HG03045 (cell line): Measurements from ENCODE around the gene GSDME.
"Not testable (repeated sequence)": the region's sequence is repeated elsewhere in the genome, so short reads cannot be mapped to it uniquely, and the experiment has no call there.

Experiments
- ATAC-seq: cut with Tn5 transposase; IDR thresholded peaks from one replicate; pipeline ENCODE4 v1.9.1; 2021; ENCODE audit warnings: mild to moderate bottlenecking, moderate library complexity; ENCODE audit not compliant: unreplicated experiment

Gene GSDME

DNA sequence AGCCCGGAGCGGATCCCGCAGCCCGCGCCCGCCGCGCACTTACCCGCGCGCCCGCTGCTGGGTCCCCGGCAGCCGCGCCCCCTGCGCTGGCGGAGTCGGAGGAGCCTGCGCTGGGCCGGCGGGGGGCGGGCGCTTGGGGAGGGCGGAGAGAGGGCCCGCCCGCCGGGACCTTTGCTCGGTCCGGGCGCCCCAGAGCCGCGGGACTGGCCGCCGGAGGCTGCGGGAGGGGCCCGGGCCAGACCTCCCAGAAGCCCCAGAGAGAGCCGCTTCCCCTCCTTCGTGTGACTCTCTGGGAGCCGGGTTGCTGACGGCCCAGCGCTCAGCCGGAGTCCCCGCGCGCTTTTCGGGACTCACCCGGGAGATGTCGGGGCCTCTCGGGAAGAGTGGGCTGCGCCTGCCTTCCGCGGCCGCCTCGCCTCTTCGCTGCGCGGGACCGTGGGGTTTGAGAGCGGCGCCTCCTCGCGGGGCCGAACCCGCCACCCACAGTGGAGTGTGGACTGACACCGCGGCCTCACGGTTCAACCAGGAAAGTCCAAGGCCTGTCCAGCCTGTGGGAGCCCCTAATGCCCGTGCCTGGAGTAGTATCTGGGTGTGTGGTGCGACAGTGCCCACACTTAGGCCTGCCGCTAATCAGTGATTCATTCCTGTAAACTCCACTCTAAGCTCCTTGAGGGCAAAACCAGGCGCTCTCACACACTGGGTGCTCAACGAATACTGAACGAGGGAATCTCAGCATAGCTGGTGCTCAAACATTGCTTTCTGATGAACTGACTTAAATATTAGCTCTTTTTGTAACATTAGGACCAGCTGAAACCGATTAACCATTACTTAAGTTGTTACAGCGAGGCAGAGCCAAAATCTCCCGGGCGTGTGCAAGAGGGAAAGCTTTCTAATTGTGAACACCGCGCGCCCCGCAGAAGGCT lies at the start of gene GSDME:
Gene GSDME (minus strand): TSS at position 112 of the 923 bp plus-strand sequence. CDS start 7,690 bp downstream, outside the sequence.
- peak; percentile 68 for ATAC-seq

DNA sequence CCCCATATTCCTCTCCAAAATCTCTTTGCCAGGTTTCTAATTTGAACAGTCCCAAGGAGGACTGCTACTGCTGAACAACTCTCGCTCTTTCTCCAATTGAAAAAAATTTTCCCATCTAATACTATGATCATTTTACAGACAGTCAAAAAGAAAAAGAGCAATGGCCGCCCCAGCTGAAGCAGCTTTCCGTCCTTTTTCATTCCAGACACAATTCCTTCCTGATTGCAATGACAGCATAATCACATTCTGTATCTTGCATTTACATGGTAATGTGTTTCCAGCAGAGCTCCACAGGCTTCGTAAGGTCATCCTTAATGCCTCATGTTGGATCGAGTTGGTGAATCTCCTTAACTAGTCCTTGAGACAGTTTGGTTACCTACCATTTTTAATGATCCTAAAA lies 45.0 kb upstream of the GSDME start:
- ATAC-seq, result no peak

DNA sequence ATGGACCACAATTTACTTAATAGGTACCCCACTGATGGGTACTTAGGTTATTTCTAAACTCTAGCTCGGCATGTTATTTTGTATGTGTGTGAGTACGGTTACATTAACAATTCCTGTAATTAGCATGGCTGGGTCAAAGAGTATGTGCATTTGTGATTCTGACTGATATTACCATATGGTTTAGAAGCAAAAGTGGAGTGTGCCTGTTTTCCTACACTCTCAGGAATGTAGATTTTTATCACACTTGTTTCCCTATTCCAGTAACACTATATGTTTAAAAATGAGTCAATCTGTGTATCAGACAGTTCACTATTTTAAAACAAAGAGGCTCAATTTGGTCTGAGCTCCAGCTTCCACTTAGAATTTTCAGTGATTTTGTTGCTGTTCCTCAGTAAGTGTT lies 44.6 kb upstream of the GSDME start:
- ATAC-seq, result no peak

DNA sequence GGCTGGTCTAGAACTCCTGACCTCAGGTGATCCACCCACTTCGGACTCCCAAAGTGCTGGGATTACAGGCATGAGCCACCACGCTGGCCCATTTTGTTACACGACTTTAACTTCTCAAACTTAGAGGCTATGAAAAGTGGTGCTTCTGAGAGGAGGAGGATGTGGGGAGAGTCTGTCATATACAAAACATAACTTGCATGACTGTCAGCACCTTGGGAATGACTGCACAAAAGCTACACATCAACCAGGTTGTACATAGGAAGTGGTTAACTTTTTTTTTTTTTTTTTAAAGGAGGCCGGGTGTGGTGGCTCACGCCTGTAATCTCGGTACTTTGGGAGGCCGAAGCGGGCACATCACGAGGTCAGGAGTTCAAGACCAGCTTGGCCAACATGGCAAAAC lies 43.4 kb upstream of the GSDME start:
- no peak for ATAC-seq

DNA sequence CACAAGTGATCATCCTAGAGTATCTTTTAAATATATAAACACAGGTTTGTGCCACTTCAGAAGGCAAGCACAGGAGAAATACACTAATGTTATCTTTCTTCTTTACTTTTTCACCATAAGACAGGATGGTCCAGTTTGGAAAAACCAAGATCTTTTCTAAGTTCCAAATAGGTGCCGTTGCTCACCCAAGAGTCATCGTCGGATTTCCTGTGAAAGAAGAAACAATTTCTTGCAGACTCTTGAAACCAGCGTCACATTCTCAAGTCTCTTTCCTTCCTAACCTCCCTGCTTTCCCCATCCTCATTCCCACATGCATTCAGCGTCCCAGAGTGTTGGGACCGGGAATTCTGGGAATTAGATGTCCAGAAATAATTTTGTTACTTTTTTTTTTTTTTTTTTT lies 42.8 kb upstream of the GSDME start:
- no peak for ATAC-seq

DNA sequence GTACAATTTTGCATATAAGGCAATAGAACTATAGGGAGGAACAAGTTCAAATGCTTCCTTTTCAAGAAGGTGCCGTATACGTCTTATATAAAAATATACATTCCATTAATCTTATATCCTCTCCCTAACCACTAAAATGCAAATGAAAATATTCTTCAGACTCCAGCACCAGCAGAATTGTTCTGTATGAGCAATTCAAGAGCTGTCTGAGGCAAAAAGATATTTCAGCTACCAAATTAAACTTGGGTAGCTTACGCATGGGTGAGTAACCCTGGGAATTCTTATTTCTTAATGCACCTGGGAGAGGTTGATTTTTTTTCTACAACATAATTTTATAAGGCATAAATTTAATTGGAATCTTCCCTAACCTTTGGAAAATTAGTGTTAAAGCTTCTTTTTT lies 42.2 kb upstream of the GSDME start:
- ATAC-seq, result no peak

DNA sequence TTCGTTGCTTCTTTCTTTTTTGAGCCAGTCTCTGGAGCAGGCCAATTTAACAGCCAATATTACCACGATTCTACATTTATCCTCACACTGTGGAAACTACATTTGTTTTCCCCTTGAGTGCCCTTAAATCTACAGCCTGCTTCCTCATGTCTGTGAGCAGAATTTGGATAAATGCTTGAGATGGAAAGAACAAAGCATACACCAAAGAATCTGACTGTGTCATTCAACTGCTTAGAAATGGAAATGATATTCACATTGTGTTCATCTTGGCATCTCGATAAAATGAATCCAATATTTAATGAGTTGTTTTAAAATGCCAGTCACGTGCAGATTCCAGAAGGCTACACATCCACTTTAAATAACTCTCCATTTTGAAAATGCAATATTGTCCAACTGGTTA lies 41.0 kb upstream of the GSDME start:
- no peak for ATAC-seq

DNA sequence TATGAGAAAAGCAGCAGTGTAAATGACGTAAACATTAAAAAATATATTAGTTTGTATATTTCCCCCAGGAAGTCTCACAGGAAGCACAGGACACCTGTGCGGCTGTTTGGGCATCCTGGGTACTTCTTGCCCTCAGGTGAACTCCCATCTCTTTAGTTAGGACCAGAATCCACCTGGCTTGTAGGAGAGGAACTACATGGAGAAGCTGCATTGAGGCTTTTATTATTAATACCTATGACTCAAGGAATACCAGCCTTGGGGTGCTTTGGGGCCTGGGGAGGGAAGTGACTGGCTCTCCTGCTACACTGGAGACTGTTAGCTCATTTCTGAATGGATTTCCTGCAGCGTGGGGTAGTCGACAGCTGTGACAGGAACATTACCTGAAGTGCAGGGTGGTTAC lies 40.0 kb upstream of the GSDME start:
- ATAC-seq, result no peak

DNA sequence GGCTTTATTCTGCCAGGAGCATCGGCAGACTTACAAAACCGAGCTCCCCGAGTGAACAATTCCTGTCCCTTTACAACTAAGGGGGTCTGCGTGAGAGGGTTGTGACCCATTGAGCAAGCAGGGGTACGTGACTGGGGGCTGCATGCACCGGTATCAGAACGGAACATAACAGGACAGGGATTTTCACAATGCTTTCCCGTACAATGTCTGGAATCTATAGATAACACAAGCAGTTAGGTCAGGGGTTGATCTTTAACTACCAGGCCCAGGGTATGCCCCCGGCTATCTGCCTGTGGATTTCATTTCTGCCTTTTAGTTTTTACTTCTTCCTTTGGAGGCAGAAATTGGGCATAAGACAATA lies 38.1 kb upstream of the GSDME start:
- no peak for ATAC-seq

DNA sequence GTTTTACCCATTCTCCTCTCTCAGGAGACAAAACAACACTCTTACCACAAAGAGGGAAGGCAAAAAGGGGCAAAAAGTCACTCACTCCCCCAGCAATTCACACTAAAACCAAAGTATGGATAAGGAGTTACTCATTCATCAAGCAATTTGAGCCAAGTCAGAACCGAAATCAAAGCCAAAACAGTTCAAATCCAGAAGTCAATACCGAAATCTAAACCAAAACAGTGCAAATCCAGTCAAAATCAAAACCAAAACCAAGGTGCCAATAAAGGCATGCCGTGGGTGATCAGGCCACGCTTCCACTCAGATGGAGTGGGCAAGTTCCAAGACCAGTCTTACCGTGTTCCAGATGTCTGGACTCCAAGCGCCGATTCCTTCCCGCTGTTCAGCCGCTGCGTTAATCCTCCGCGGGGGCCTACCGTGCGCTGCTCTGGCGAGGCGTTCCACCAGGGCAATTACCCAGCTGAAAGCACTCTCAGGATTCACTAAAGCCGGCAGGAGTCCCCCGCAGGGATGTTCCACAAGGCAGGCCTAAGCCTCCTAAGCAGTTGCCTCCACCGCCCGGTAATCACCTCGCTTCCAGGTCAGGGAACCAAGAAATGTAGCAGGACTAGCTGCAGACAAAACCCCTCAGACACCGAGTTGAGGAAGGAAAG lies 37.6 kb upstream of the GSDME start:
- not testable (repeated sequence) for ATAC-seq

DNA sequence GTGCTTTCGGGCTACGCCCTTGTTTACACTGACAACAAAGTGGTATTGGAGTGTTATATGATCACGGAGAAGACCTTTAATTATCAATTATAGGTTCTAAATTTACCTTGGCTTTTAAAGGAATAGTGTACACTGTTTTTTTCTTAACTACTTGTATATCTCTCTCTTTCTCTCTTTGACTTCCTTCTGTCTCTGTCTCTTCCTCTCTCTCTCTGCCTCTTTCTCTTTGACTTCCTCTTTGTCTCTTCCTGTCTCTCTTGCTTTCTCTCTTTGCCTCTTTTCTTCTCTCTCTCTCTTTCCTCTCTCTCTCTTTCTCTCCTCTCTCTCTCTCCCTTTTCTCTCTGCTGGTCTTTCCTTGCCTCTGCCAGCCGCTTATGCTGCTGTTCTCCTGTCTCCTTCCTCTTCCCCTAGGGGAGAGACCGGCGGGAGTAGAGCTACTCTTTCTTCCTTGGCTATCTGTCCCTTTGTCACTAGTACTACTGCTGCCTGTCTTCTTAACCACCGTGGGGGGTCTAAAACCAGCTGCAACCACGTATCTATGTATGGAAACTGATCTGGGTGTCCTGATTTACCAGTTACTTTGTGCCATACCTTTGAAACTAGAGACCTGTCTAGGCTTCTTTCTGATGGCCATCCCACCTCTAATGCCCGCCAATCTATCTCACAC lies 36.9 kb upstream of the GSDME start:
- ATAC-seq, result no peak

DNA sequence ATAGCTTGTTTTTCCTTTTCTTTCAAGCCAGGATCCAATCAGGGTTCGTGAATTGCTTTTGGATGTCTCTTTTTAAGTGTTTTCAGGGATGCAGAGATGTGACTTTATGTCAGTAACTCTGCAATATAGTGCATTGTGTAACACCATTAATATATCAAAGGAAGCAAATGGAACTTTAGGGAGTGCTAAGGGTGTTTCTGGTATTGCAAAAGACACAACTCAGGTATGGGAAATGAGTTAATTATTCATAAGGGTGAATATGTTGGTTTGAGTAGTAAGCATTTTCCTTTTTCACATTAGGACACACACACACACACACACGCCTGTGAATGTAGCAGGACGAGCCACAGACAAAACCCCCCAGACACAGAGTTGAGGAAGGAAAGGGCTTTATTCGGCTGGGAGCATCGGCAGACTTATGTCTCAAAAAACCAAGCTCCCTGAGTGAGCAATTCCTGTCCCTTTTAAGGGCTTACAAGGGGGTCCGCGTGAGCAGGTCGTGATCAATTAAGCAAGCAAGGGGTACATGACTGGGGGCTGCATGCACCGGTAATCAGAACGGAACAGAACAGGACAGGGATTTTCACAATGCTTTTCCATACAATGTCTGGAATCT lies 31.8 kb upstream of the GSDME start:
- no peak for ATAC-seq

DNA sequence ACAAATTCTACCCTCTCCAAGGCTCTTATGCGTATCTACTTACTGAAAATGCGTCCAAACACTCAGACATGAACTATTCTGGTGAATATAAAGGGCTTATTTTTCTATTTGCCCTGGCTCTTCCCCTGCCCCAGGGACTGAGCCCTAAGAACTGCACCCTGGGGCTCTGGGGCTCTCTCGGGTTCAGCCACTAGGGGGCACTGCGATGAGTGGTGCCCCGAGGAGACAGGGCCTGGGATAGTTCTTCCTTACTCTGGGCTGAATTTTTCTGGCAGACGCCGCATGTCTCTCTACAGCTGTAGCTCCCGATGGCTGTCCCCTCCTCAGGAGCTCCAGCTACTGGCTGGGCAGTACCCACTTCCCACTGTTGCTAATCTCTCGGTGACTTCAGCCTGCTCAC lies 30.8 kb upstream of the GSDME start:
- ATAC-seq, result no peak

DNA sequence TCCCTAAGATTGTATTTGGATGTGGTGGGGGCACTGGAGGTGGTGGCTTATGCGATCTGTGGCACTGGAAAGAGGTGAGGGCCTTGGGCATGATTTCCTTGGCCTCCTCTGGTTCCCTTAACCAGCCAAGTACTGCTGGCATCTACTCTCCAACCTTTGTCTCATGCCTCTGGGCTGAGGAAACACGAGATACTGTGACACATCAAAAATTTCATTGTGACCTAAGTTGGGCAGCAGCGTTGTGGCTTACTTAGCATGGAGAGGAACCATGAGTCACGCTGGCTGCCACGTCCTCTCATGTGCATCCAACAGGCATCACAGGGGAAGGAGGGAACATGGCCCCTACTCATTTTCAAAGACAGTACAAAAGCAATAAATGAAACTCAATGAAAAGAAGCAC lies 29.7 kb upstream of the GSDME start:
- ATAC-seq, result no peak

DNA sequence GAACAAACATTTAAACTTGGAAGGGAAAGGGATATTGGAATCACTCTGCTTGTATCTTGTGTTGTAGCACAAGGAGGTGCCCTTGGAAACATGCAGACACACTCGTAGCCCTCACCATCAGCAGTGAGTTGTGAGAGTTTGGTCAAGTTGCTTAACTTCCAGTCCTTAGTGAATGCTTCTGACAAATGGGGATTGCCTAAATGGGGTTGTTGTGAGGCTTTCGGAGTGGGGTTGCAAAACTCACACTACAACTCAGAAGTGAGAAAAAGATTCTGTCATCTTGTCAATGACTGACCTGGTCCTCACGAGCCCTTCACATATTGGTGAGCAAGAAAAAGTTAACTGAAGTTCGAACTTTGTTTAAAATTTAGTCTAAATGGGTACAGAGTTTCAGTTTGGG lies 29.0 kb upstream of the GSDME start:
- no peak for ATAC-seq

DNA sequence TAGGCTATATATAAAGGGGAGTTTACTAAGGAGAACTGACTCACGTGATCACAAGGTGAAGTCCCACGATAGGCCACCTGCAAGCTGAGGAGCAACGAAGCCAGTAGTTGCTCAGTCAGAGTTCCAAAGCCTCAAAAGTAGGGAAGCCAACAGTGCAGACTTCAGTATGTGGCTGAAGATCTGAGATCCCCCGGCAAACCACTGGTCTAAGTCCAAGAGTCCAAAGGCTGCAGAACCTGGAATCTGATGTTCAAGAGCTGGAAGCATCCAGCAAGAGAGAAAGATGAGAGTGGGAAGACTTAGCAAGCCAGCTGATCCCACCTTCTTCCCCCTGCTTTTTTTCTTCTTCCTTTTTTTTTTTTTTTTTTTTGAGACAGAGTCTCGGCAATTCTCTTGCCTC lies 27.0 kb upstream of the GSDME start:
- ATAC-seq, result no peak

DNA sequence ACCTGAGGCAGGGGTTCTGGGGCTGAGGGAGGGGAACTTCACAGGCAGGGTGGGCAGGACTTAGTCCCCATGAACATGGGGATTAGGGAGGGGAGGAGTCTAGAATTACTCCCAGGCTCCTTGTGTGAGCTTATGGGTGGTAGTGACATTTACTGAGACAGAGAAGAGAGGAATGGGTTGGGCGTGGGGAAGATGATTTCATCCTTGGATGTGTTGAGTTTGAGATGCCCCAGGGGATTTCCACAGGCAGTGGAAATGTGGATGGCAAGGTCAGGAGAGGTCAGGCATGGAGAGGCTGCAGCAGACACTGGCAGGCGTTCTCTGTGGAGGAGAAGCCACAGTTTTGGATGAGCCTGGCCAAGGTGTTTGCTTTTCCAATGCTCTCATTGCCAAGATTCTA lies 26.4 kb upstream of the GSDME start:
- no peak for ATAC-seq

DNA sequence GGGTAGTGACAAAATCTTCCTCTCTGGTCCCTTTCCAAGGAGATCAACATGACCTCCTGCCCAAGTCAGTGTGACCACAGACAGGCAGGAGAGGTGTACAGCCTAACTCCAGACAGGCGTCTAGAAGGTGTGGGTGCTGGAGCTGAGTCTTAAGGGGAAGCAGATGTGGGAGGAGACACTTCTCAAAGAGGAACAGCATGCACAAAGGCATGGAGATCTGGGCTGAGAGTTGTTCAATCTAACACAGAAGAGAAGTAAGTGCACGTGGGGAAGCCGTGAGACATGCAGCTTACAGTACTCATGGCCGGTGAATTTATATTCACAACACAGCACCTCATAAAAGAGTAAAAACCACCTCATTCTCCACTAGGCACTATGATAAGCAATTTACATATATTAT lies 23.8 kb upstream of the GSDME start:
- ATAC-seq, result no peak

DNA sequence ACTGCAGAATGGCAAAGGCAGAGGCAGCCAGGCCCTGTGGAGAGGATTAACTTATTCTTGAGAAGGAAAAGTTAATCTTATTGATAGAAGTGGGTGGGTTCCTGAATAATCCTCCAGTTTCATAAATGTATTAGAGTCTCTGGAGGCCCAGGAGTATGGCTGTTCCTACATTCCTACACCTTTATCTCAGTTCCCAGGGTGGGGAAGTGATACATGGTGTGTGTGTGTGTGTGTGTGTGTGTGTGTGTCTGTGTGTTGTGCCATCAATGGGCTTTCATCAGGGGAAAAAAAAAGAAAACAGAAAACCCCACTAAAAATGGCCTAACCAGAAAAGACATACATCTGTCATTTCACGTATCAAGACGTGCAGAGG lies 22.0 kb upstream of the GSDME start:
- ATAC-seq, result no peak

DNA sequence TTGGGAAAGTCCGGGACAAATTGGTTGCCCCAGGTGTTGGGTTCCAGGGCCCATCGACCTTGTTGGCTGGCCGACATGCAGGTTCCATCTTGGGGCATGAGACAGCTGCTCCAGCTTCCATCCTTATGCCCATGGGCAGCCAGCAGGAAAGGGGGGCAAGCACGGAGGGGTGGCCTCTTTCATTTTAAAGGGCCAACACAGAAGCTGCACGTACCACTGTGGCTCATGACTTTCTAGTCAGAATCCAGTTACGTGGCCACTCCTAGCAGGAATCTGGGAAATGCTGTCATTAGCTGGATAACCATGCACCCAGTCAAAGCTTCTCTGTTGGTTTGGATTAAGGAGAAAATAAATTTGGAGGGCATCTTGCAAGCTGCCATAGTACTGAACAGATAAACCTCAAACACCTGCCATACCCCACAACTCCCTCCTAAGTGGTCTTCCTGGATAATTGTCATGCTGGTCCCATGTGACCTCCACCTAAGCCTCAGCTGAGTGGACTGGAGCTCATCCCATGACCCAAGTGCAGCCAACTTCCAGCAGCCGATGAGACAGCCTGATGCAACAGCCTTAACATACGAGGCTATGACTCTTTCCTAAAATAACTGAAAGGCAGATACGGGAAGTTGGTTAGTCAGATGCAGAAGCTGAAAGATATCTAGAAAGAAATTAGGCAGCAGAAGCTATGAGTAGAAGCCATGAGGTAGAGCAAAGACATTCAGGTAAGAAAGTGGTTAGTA lies 21.4 kb upstream of the GSDME start:
- ATAC-seq, result peak; percentile 63

DNA sequence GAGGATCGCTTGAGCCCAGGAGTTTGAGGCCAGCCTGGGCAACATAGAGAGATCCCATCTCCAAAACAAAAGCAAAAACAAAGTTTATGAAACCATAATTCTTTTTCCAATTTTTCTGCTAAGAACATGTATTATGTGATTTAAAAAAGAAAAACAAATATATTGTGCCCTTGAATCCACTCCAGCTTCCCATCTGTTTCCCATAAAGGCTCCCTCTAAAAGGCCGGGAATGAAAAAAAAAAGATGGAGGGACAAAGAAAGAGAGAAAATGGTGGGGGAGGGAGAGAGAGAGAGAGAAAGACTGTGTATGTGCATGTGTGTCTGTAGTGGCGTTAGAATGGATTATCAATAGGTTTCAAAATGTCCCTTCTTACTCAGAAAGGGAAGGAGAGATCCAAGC lies 20.5 kb upstream of the GSDME start:
- ATAC-seq, result no peak
